Natural killer cell (primary cell): ENCODE data around the gene TBX4. TPM values are rescaled to one million over a fixed set of nuclear protein-coding genes. Genes with fewer than 3 reads are reported as not detected.
"Not testable (repeated sequence)": the region's sequence is repeated elsewhere in the genome, so short reads cannot be mapped to it uniquely, and the experiment has no call there.

Experiments used
- ATAC-seq, 3 donors: fragments of 150-1000 bp in 2 of 3; fragments of 200-7000 bp in 1 of 3; cut with Tn5 transposase; 1 replicate in 1 of 3; 2 replicates in 2 of 3; pipeline ENCODE4 v1.10.0; 2021; ENCODE audit warnings: mild to moderate bottlenecking in 2 of 3, moderate library complexity in 2 of 3
- DNase-seq, 2 donors: peaks; one replicate each; pipeline versions ENCODE4 v3.0.0 to v3.0.0-alpha.2; 2013 to 2021; ENCODE audit warnings: mixed read lengths in 1 of 2
- H3K27ac ChIP-seq: one replicate; pipeline ENCODE4 v1.5.1; 2013; ENCODE audit warnings: mild to moderate bottlenecking, low read length
- H3K27me3 ChIP-seq: one replicate; pipeline ENCODE4 v1.6.1; 2013; ENCODE audit warnings: low read length; ENCODE audit not compliant: control insufficient read depth, insufficient read depth
- H3K36me3 ChIP-seq: one replicate; pipeline ENCODE4 v1.6.1; 2013; ENCODE audit warnings: low read length; ENCODE audit not compliant: control insufficient read depth, insufficient read depth
- H3K4me1 ChIP-seq: one replicate; pipeline ENCODE4 v1.6.1; 2013; ENCODE audit warnings: low read length; ENCODE audit not compliant: control insufficient read depth, insufficient read depth
- H3K4me3 ChIP-seq: one replicate; pipeline ENCODE4 v1.5.1; 2013; ENCODE audit warnings: low read length
- H3K9me3 ChIP-seq: one replicate; pipeline ENCODE4 v1.6.1; 2013; ENCODE audit warnings: low read length; ENCODE audit not compliant: control insufficient read depth, insufficient read depth
- H3K27ac Mint-ChIP-seq, 2 donors: one replicate each; pipeline ENCODE4 v1.8.0; 2022; ENCODE audit warnings: mild to moderate bottlenecking in 2 of 2, mixed read lengths in 2 of 2, moderate library complexity in 1 of 2
- H3K27me3 Mint-ChIP-seq, 2 donors: one replicate each; pipeline ENCODE4 v1.8.0; 2022; ENCODE audit warnings: low read depth in 2 of 2, mixed read lengths in 2 of 2
- H3K36me3 Mint-ChIP-seq: one replicate; pipeline ENCODE4 v1.8.0; 2022; ENCODE audit warnings: mixed read lengths
- H3K4me1 Mint-ChIP-seq, 2 donors: one replicate each; pipeline ENCODE4 v1.8.0; 2022; ENCODE audit warnings: mixed read lengths in 2 of 2
- H3K4me3 Mint-ChIP-seq: one replicate; pipeline ENCODE4 v1.8.0; 2022; ENCODE audit warnings: mild to moderate bottlenecking, moderate library complexity, mixed read lengths
- H3K9me3 Mint-ChIP-seq, 2 donors: one replicate each; pipeline ENCODE4 v1.8.0; 2022; ENCODE audit warnings: mixed read lengths in 2 of 2
- CTCF ChIP-seq: fragments of 200-600 bp; IDR thresholded peaks from one replicate; pipeline ENCODE4 v1.8.0; 2022; ENCODE audit warnings: antibody characterized with exemption
- WGBS: methylation state at CpG from one replicate; pipeline ENCODE4 v1.1.7; 2013; ENCODE audit warnings: missing lambda C conversion rate; ENCODE audit not compliant: insufficient coverage; 5-methylcytosine and 5-hydroxymethylcytosine counted together
- intact Hi-C: fragments of 100-400 bp; cut with micrococcal nuclease; formaldehyde crosslinking; loops from one replicate; pipeline ENCODE4 v1.14.2; 2022
- total RNA-seq, 4 donors: library from RNA; stranded (reverse); fragments of 120-200 nt in 1 of 4; gene quantifications; one replicate each; pipeline versions ENCODE4 v1.2.3 to v1.2.4, GENCODE V29; 2013 to 2022

The TBX4 gene
- total RNA-seq, 3 donors from 2014 or later (not counting 1 experiment from before 2014, with no cell fraction given), result not detected

- no peak for ATAC-seq
- Histone ChIP-seq H3K36me3 (no peaks in the 10 kb centered on the region), H3K27me3 (peaks cover 2% of the 10 kb centered on the region), H3K27ac (no peak overlapping the region), H3K4me3 (no peak overlapping the region), H3K9me3 (no peaks in the 10 kb centered on the region), H3K4me1 (no peaks in the 10 kb centered on the region)
- WGBS, result 92% methylated on average over 5 of the region's 5 CpGs
- H3K36me3 Mint-ChIP-seq, result no peaks in the 10 kb centered on the region
- H3K27ac Mint-ChIP-seq, result no peak overlapping the region
- peaks cover 3% of the 10 kb centered on the region in 2 donors for H3K4me1 Mint-ChIP-seq
- intact Hi-C loops, result no loop called here
- no peak overlapping the region for H3K4me3 Mint-ChIP-seq
- H3K9me3 Mint-ChIP-seq, result no peaks in the 10 kb centered on the region
- H3K27me3 Mint-ChIP-seq, result peaks cover 0 to 4% of the 10 kb centered on the region in 2 donors
- TF ChIP-seq CTCF, result no peak
- DNase-seq, result no peak
Measured at GRCh38 chr17:61490540-61490975, 38.3 kb downstream of the TBX4 start.

GRCh38 chr17:61491981-61492380 is 39.8 kb downstream of the TBX4 start:
- intact Hi-C loops, result no loop called here
- TF ChIP-seq CTCF, result no peak
- Mint-ChIP-seq H3K9me3 (no peaks in the 10 kb centered on the region), H3K4me3 (no peak overlapping the region), H3K4me1 (peaks cover 9% of the 10 kb centered on the region in 2 donors), H3K27me3 (peaks cover 0 to 4% of the 10 kb centered on the region in 2 donors), H3K36me3 (no peaks in the 10 kb centered on the region), H3K27ac (no peak overlapping the region)
- Histone ChIP-seq H3K36me3 (no peaks in the 10 kb centered on the region), H3K27me3 (peaks cover 2% of the 10 kb centered on the region), H3K4me3 (no peak overlapping the region), H3K27ac (no peak overlapping the region), H3K9me3 (no peaks in the 10 kb centered on the region), H3K4me1 (no peaks in the 10 kb centered on the region)
- DNase-seq (no peak), ATAC-seq (no peak)
- WGBS, result 90% methylated on average over 2 of the region's 3 CpGs

- ATAC-seq (no peak), DNase-seq (no peak)
- Mint-ChIP-seq H3K9me3 (no peaks in the 10 kb centered on the region), H3K27ac (no peak overlapping the region), H3K27me3 (no peaks in the 10 kb centered on the region), H3K36me3 (no peaks in the 10 kb centered on the region), H3K4me3 (no peak overlapping the region), H3K4me1 (peaks cover 9% of the 10 kb centered on the region in 2 donors)
- H3K4me1 ChIP-seq, result no peaks in the 10 kb centered on the region
- no peak for TF ChIP-seq CTCF
- WGBS, result 85% methylated on average over 7 of the region's 8 CpGs
- intact Hi-C loops, result no loop called here
- no peak overlapping the region for H3K27ac ChIP-seq
- H3K36me3 ChIP-seq, result no peaks in the 10 kb centered on the region
- peaks cover 2% of the 10 kb centered on the region for H3K27me3 ChIP-seq
- no peaks in the 10 kb centered on the region for H3K9me3 ChIP-seq
- H3K4me3 ChIP-seq, result no peak overlapping the region
Measured at GRCh38 chr17:61492759-61493526, 40.7 kb downstream of the TBX4 start.

- 86% methylated on average over 6 of the region's 7 CpGs for WGBS
- H3K4me3 Mint-ChIP-seq, H3K9me3 Mint-ChIP-seq, H3K27ac ChIP-seq, ATAC-seq, H3K4me3 ChIP-seq, H3K27me3 Mint-ChIP-seq, intact Hi-C loops, H3K4me1 Mint-ChIP-seq, H3K27me3 ChIP-seq, H3K36me3 Mint-ChIP-seq, H3K9me3 ChIP-seq, H3K4me1 ChIP-seq, DNase-seq, H3K27ac Mint-ChIP-seq, H3K36me3 ChIP-seq: not testable (repeated sequence)
Measured at GRCh38 chr17:61493830-61494324, 41.7 kb downstream of the TBX4 start.
